ENCODE data around the gene TAOK3. TPM values are rescaled to one million over a fixed set of nuclear protein-coding genes. Genes with fewer than 3 reads are reported as not detected.
A peak's percentile ranks its signal among the peaks of the same experiment; 100 is the strongest.
"Not testable (repeated sequence)": the region's sequence is repeated elsewhere in the genome, so short reads cannot be mapped to it uniquely, and the experiment has no call there.

Gene TAOK3
- total RNA-seq = 33.6 TPM
- polyA plus RNA-seq = 19.8 TPM

DNA sequence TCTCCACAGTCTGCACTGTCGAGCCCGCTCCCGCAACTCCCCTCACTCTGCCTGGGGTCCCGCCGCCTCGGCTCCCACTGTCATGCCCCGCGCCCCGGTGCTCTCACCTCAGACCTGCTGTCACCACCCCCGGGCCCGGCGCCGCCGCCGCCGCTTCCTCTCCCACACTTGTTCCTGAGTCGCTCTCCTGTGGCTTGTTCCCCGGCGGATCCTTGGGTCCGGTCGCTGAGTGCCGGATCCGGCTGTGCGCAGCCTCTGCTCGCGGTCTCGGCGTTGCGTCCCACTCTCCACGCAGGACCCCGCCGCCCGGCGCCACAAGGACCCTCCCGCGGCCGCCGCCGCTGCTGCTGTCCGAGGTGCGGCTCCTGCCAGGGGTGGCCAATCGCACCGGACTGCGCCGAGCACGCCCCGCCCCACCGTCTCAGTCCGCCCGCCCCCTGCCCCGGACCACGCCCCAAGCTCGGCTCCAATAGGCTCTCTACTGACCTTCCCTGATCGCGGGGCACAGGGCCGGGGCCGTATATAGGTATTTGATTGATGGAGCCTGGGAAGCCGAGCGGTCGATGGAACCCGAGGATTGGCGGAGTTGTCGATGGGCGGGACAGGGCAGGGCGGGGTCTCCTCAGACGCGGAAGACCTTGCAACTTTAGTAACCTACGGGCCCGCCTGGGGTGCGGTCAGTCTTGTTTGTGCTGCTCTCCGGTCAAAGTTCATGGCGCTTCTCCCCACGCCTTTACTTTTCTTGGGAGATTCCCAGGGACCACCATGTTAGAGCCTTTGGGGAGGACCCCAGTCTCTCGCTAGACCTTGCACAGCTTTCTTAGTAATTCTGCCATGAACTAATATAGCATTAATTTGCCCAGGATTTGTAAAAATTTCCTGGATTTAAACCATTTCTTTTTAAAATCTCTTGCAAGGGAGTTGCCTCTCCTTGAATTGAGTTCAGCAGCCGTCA is at the start of gene TAOK3:
TSS of gene TAOK3 (minus strand) at position 367 of the 955 bp plus-strand sequence. CDS start 117,340 bp downstream, outside the sequence.
- Histone ChIP-seq H3K4me1 (ENCODE audit: insufficient read depth) (peaks cover 2% of the 10 kb centered on the region), H3K27ac (ENCODE audit: low read depth) (peak within 1 kb of the TSS; percentile 92), H3K4me3 (ENCODE audit: low read depth, low read length) (peak within 1 kb of the TSS; percentile 91), H3K36me3 (ENCODE audit: insufficient read depth) (no peaks in the 10 kb centered on the region)
- peak; percentile 97 for DNase-seq (ENCODE audit: extremely low spot score)
- WGBS = under 1% methylated on average over 75 of the region's 75 CpGs

DNA sequence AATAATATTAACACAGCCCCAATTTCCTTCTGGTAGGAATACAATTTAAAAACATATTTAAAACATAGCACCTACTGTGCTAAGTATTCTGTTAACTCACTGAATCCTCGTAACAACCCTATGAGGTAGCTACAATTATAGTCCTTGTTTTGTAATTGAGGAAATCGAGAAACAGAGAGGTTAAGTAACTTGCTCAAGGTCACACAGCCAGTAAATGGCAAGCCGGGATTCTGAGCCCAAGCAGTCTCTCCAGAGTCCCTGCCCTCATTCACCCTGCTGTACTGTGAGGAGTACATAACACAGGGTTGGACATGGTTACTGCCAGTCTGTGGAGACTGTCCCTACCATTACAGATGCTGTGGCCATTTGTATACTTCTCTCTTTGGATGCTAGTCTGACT is 48.0 kb upstream of the TAOK3 start:
- no peak for DNase-seq (ENCODE audit: extremely low spot score)
- Histone ChIP-seq H3K27ac (ENCODE audit: low read depth) (no peak overlapping the region), H3K4me1 (ENCODE audit: insufficient read depth) (no peaks in the 10 kb centered on the region), H3K4me3 (ENCODE audit: low read depth, low read length) (no peak overlapping the region), H3K36me3 (ENCODE audit: insufficient read depth) (no peaks in the 10 kb centered on the region)
- WGBS = 94% methylated on average over 3 of the region's 3 CpGs

DNA sequence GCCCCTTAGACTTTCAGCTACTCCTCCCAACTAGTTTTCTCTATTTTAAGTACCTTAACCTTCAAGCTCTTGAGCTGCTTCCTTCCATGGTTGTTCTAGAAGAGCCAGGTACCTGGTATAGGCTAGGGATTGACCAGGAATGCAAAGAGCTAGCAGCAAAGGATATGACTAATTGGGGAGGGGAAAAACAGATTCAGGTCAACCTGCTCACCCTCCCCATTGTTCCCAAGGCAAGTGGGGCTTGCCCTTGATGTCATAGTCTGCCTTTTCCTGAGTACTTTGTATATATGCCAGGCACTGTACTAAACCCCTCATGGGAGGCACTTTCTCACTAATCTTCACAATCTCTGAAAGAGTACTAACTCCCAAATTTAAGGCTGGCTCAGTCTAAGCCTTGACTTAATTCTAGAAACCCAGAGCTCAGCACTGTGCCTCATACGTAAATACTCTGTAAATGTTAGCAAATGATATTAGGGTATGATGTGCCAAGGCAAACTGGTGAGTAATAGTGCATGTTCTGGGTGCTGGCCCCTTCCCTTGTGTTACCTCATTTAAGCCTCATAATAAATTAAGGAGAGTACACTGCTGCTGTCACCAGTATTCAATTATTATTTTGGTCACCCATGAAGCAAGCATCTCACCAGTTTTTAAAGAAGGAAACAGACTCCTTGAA is 45.8 kb upstream of the TAOK3 start:
- H3K4me1 ChIP-seq (ENCODE audit: insufficient read depth) = no peaks in the 10 kb centered on the region
- no peak for DNase-seq (ENCODE audit: extremely low spot score)
- no peak overlapping the region for H3K4me3 ChIP-seq (ENCODE audit: low read depth, low read length)
- WGBS = 60% methylated on average over 1 of the region's 1 CpG
- no peak overlapping the region for H3K27ac ChIP-seq (ENCODE audit: low read depth)
- H3K36me3 ChIP-seq (ENCODE audit: insufficient read depth) = no peaks in the 10 kb centered on the region

DNA sequence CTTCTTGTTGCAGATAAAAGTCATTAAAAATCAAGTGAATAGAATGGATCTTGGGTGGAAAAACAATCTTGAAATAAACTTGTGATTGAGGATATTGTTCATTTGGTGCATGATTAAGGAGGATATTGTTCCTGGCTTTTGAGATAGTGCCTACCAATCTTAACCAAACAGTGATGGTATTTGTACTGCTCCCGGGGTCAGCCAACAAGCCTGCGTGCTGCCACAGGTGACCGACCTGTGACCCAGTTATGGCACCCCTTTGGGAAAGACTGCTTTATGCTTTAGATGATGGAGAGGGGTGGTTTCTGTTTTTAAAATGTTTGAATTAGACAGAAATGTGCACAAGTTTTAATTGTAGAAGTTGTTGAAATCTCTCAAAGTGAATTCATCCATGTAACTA is 45.2 kb upstream of the TAOK3 start:
- WGBS = 95% methylated on average over 3 of the region's 3 CpGs
- Histone ChIP-seq H3K36me3 (ENCODE audit: insufficient read depth) (no peaks in the 10 kb centered on the region), H3K27ac (ENCODE audit: low read depth) (no peak overlapping the region), H3K4me1 (ENCODE audit: insufficient read depth) (no peaks in the 10 kb centered on the region), H3K4me3 (ENCODE audit: low read depth, low read length) (no peak overlapping the region)
- no peak for DNase-seq (ENCODE audit: extremely low spot score)

DNA sequence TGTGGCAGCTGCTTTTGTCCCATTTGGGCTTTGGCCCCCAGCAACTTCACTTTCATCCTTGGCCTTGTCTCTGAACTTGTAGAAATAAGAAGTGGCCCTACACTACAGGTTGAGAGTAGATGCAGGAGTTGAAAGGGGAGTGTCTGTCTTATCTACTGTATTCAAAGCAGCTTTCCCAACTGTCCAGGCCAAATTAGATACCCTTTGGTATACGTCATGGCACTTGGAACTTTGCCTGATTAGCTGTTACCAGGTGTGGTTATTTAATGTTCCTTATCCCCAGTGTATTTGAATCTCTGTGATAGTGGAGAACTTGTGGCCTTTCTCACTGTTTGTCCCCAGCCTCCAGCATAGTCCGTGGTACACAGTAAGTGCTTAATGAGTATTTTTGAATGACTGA is 37.1 kb upstream of the TAOK3 start:
- no peak for DNase-seq (ENCODE audit: extremely low spot score)
- Histone ChIP-seq H3K4me1 (ENCODE audit: insufficient read depth) (no peaks in the 10 kb centered on the region), H3K27ac (ENCODE audit: low read depth) (no peak overlapping the region), H3K4me3 (ENCODE audit: low read depth, low read length) (no peak overlapping the region), H3K36me3 (ENCODE audit: insufficient read depth) (peaks cover 5% of the 10 kb centered on the region)
- WGBS = 89% methylated on average over 2 of the region's 2 CpGs

DNA sequence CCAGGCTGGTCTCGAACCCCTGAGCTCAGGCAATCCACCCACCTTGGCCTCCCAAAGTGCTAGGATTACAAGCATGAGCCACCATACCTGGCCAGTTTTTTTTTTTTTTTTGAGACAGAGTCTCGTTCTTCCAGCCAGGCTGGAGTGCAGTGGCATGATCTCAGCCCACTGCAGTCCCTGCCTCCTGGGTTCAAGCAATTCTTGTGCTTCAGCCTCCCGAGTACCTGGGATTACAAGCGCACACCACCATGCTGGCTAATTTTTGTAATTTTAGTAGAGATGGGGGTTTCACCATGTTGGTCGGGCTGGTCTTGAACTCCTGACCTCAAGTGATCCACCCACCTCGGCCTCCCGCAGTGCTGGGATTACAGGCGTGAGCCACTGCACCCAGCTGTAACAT is 35.5 kb upstream of the TAOK3 start:
- not testable (repeated sequence) for DNase-seq (ENCODE audit: extremely low spot score); H3K4me1 ChIP-seq (ENCODE audit: insufficient read depth); H3K36me3 ChIP-seq (ENCODE audit: insufficient read depth); H3K4me3 ChIP-seq (ENCODE audit: low read depth, low read length); H3K27ac ChIP-seq (ENCODE audit: low read depth)
- WGBS = 83% methylated on average over 8 of the region's 8 CpGs

DNA sequence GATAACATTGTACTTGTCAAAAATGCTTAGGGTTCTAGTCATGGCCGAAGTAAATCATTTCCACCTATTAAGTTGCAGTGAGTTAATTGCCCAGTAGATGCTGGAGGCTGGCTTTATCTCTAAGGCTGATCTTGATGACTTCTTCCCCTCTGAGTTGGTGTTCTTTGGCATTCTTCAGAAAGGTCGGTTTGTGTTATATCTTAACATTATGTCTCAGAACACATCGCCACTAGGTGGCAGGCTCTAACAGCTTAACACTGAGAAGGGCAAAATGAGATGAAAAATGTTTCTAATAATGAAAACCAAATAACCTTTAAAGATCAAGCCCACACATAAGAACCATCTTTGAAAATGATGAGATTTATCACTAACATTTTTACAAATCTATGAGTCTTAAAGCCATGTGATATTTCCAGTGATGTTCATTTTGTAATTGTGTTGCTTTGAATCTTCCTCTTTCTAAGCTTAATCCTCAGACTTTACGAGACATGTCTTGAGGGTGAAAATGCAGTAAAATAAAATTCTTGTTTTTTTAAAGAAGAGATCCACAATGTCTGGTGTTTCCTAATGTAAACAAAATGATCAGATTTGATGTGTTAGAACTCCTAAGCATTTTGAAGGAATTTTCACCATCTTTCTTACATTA is 32.3 kb upstream of the TAOK3 start:
- peaks cover 7% of the 10 kb centered on the region for H3K36me3 ChIP-seq (ENCODE audit: insufficient read depth)
- no peak overlapping the region for H3K27ac ChIP-seq (ENCODE audit: low read depth)
- no peaks in the 10 kb centered on the region for H3K4me1 ChIP-seq (ENCODE audit: insufficient read depth)
- WGBS = 37% methylated on average over 4 of the region's 4 CpGs
- no peak overlapping the region for H3K4me3 ChIP-seq (ENCODE audit: low read depth, low read length)
- peak; percentile 3 for DNase-seq (ENCODE audit: extremely low spot score)

DNA sequence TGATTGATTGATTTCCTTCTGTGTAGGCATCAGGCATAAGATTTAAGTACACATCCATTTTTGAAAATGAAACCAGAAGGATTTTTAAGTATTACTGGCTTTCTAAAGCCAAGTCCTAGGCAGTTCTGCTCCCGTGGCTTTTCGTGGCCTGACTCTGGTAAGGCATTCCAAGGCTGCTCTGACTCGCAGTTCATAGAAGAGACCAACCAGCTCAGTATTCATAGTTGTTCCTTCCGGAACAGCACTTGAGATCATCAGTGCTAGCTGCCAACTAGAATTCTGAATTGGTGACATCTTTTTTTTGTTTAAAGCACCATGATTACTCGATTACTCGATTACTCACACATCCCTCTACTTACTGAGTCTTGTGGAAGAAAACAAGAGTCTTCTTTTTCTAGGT is 29.5 kb upstream of the TAOK3 start:
- WGBS = 83% methylated on average over 6 of the region's 6 CpGs
- Histone ChIP-seq H3K36me3 (ENCODE audit: insufficient read depth) (peaks cover 9% of the 10 kb centered on the region), H3K4me1 (ENCODE audit: insufficient read depth) (no peaks in the 10 kb centered on the region), H3K27ac (ENCODE audit: low read depth) (no peak overlapping the region), H3K4me3 (ENCODE audit: low read depth, low read length) (no peak overlapping the region)
- DNase-seq (ENCODE audit: extremely low spot score) = no peak

DNA sequence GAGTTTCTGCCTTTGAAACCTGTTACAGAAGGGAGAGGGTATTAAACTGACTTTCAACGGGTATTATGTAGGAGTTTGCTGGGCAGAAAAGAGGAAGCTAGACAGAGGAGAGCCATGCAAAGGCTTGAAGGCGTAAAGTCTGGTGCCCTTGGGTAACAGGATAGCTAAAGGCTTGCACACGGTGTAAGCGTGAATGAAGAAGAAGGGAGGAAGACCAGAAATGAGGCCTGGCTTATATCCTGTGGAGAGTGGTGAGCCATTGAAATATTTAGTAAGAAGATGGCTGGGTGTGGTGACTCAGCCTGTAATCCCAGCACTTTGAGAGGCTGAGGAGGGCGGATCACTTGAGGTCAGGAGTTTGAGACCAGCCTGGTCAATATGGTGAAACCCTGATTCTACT is 26.2 kb upstream of the TAOK3 start:
- WGBS = 95% methylated on average over 5 of the region's 5 CpGs
- H3K27ac ChIP-seq (ENCODE audit: low read depth) = no peak overlapping the region
- no peak for DNase-seq (ENCODE audit: extremely low spot score)
- H3K4me1 ChIP-seq (ENCODE audit: insufficient read depth) = no peaks in the 10 kb centered on the region
- peaks cover 5% of the 10 kb centered on the region for H3K36me3 ChIP-seq (ENCODE audit: insufficient read depth)
- no peak overlapping the region for H3K4me3 ChIP-seq (ENCODE audit: low read depth, low read length)

DNA sequence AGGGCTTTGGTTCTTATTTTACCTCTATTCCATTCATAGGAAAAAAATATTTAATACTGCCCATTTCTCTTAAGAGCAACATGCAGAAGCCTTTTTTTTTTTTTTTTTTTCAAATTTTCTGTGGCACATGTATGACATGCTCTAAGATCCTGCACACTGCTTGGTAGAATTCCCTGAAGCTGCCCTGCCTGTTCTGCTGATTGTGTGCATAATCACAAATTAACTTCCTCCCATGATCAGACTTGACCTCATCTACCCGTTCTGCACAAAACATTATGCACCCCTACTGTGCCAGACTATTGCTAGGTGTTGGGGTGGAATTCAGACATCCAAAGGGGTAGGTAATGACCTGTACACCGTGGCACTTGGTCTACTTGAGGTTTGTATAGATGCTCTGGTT is 25.8 kb upstream of the TAOK3 start:
- WGBS = 80% methylated on average over 2 of the region's 2 CpGs
- Histone ChIP-seq H3K4me3 (ENCODE audit: low read depth, low read length) (no peak overlapping the region), H3K36me3 (ENCODE audit: insufficient read depth) (peaks cover 3% of the 10 kb centered on the region), H3K4me1 (ENCODE audit: insufficient read depth) (no peaks in the 10 kb centered on the region), H3K27ac (ENCODE audit: low read depth) (no peak overlapping the region)
- DNase-seq (ENCODE audit: extremely low spot score) = no peak

DNA sequence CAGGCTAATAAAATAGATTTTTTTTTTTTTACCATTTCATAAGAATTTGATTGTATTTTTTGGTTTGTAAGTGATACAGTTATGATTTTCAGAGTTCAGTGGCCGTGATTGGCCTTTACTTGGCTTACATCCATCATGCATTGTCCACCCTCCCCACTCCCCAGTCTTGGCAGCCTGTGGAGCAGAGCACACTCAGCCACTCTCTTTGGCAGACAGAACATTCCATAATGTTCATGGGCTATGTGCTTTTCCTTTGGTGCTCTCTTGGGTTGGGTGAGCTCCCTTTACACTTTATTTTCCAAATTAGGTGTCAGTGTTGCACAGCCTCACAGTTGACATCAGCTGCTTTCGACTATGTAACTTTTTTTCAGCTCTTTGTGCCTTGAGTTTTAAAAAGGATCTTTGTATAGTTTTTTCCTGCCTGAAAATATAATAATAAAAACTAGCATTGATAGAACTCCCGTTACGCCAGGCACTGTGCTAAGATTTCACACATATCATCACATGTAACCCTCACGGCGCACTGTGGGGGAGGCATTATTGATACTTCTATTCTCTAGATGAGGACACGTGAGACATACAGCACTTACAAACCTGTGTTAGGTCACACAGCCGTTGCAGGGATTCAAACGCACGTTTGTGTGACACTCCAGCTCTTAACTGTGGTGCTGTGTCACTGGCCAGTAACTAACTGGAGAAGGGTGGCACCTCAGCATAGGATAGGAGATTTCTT is 25.2 kb upstream of the TAOK3 start:
- Histone ChIP-seq H3K27ac (ENCODE audit: low read depth) (no peak overlapping the region), H3K4me3 (ENCODE audit: low read depth, low read length) (no peak overlapping the region), H3K4me1 (ENCODE audit: insufficient read depth) (no peaks in the 10 kb centered on the region), H3K36me3 (ENCODE audit: insufficient read depth) (peaks cover 3% of the 10 kb centered on the region)
- DNase-seq (ENCODE audit: extremely low spot score) = no peak
- whole genome bisulfite sequencing = 78% methylated on average over 10 of the region's 10 CpGs

DNA sequence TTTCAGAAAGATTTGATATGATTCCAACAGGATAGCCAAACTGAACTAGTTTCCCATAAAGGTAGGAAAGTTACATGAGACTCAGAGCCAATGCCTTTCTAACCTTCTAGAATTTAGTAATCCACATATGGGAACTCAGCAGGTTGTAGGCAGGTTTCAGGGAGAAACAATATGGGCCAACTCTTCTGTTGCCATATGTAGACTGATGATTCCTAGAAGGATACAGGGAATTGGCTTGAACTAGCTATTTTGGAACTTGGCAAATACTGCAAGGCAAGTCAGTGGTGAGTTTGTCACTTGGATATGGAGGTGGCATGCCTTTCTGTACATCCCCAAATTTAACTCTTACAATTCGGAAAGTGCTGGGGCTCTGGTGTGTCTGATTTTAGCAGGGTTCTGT is 19.1 kb upstream of the TAOK3 start:
- H3K4me3 ChIP-seq (ENCODE audit: low read depth, low read length) = no peak overlapping the region
- no peaks in the 10 kb centered on the region for H3K4me1 ChIP-seq (ENCODE audit: insufficient read depth)
- 98% methylated on average over 1 of the region's 1 CpG for WGBS
- H3K27ac ChIP-seq (ENCODE audit: low read depth) = no peak overlapping the region
- DNase-seq (ENCODE audit: extremely low spot score) = no peak
- no peaks in the 10 kb centered on the region for H3K36me3 ChIP-seq (ENCODE audit: insufficient read depth)

DNA sequence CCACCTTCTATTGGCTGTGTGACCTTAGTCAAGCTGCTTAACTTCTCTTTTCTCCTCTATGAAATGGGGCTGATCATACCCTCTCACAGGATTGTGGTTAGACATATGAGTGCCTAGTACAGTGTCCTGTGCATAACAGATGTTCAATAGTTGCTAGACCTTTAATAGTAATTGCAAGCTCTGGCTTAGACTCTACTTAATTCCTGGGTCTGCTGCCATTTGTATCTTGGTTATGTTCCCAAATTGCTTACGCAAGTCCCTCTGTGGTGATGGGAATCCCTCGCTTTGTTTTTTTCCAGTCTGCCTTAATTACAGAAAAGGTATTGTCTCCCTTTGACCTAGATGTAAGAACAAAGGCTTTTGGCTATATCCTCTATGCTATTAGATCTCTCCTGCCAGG is 18.7 kb upstream of the TAOK3 start:
- H3K27ac ChIP-seq (ENCODE audit: low read depth) = no peak overlapping the region
- DNase-seq (ENCODE audit: extremely low spot score) = no peak
- 88% methylated on average over 2 of the region's 2 CpGs for WGBS
- H3K36me3 ChIP-seq (ENCODE audit: insufficient read depth) = no peaks in the 10 kb centered on the region
- no peak overlapping the region for H3K4me3 ChIP-seq (ENCODE audit: low read depth, low read length)
- H3K4me1 ChIP-seq (ENCODE audit: insufficient read depth) = no peaks in the 10 kb centered on the region
